HG03039 (cell line): ENCODE measurements around the gene TMEM37.

ENCODE experiments used
- ATAC-seq: cut with Tn5 transposase; IDR thresholded peaks from one replicate; pipeline ENCODE4 v1.9.1; 2021; ENCODE audit warnings: mild to moderate bottlenecking, moderate library complexity; ENCODE audit not compliant: unreplicated experiment

Gene TMEM37

DNA sequence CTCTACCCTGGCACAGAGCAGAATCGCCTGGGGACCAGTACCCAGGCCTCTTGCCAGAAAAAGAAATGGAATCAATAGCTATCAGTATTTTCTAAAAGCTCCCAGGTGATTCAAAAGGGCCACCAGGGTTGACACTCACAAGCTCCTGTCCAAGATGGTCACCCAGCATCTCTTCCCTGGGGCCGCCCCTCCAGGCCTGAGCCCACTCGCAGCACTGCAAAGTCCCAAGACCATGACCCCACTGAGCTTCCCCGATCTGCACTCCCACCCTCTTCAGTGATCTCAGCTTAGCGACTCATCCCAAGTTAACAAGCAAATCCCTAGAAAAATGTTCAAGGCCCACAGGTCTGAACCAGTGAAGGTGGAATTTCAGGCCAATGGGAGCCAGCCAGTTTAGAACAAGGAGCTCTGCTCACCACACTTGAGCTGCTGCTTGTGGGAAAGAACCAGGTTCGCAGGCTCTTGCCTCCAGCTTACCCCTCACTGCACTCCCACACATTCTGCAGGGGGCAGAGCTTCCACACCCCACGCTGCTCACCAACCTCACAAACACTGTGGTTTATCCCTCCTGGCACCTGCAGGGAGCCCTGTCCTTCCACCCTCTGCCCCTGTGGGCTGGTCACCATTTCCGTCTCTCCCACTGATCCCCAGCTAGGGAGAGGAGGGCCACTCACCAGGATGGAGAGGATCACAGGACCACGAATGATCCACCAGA, 19.8 kb downstream of the TMEM37 start:
- no peak for ATAC-seq

DNA sequence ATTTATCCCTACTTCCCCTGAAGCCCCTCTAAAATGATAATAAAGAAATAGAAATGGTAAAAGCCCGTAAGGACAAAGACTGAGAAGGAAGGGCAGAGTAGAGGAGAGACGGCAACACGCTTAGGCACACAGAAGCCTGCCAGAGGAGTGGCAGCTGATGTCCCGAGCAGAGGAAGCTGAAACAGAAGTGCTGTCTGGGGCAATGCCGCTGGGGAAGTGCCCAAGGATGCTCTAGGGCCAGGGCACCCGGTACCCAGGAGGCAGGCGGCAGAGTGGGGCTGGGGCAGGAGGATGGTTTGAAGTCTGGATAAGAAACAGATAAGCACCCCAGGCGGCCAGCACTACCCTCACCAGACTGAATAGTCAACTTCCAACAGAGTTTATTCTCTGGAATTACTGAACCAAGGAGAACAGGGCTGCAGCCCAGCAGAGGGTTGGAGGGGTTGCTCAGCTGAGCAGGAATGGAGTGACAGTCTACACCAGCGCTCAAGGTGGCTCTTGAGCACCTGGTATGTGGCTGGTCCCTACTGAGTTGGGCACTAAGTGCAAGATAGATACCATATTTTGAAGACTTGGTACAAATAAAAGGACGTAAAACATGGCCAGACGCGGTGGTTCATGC, 22.4 kb downstream of the TMEM37 start:
- ATAC-seq: no peak

DNA sequence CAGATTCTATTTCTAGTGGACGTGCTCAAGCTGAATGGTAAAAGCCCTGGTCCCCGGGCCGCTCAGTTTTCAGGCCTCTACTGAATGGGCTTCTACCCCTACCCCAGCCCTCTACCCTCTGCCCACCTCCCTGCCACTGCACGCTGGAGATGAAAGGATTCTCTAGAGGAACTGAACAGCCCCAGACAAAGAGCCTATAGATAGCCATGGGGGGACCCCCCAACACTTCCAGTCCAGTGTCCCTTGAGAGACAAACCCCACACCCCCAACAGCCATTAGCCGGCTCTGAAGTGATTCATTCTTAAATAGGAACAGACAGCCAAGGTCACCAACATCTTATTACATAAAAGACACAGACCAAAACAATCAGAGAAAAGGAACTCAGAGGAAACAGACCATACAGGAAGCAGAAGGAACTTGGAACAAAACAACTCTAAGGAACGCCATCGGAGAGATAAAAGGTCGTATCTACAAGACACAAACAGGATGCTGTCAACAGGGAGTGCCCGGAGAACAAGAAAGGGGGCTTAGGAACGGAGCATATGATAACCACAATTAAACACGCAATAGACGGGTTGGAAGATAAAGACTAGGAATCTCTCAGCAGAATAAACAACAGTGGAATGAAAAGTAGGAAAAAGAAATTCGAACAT, 23.5 kb downstream of the TMEM37 start:
- no peak for ATAC-seq

DNA sequence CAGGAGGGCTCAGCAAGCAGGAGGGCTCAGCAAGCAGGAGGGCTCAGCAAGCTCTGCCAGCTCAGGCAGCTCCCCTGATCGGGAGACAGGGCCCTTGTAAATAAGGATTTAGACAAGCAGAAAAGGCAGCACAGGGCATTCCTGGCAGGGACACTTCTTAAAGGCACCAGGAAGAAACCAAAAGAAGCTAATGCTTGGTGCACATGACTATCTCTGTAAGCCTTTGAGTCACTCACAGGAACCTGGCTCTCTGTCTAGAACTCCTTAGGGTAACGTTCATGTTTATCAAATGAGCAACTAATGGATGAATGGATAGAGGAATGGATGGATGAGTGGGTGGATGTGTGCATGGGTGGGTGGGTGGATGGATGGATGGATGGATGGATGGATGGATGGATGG, 28.4 kb downstream of the TMEM37 start:
- ATAC-seq: no peak

DNA sequence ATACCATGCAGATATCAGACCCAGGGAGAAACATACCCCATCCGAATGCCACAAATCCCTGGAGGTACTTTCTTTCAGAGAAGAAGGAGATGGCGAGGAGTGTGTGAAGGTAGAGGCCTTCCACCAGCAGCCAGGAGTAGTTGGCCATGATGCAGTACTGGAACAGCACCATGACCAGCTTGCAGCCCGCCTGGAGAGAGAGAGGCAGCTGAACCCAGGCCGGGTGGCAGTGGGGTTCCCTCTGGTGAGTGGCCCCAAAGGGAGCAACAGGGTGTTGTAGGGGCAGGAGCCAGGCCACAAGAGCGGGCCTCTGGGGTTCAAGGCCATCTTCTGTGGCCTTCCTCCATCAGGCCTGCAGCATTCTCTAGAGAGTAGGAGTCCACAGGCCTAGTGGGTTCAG, 30.2 kb downstream of the TMEM37 start:
- no peak for ATAC-seq

DNA sequence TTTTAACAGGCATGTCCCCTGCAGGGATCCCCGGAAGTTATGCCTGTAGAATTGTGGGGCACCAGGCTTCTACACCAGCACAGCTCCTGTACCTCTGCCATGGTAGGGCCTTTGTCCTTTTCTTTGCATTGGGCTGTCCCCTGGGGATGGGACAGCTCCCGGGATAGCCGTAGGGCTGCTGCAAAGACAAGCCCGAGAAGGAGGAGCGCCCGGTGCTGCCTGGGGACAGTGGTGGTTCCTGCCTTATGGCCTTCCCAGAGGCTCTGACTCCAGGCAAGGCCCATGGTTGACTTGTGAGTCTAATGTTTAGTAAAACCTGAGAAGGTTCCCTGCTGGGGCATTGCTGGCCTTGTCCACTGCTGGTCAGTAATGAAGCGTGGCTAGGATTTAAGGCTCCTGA, 30.9 kb downstream of the TMEM37 start:
- no peak for ATAC-seq

DNA sequence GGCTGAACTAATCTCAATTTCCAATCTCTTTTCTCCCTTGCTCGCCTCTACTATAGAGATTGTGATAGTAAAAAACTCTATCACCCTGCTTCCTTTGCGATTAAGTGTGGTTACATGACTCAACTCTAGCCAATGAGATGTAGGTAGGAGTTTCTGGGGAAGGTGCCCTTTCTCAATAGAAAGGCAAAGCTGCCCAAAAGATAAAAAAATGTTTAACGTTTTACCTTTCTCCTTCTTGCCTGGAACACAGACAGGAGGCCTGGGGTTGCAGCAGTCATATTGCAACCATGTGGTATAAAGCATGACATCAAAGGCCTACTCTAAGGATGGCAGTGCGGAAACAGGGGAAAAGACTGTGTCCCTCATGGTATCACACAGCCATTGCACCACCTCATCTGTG, 31.5 kb downstream of the TMEM37 start:
- no peak for ATAC-seq

DNA sequence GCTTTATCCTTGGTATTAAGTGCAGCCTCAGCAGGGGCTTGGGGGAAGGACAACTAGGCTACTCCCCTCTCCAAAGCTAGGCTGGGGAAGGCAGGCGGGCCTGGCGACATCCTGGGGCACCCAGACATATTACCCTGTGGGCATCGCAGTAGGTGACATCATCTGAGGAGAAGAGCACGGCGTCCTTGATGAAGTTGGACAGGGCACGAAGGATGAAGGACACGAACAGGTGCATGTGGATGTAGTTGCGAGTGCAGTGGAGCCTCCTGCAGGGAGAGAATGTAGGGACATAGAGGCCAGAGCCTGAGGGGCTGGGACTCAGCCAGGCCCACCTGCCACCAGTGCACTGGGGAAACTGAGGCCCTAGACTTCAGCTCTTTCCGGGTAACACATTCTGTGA, 32.3 kb downstream of the TMEM37 start:
- no peak for ATAC-seq

DNA sequence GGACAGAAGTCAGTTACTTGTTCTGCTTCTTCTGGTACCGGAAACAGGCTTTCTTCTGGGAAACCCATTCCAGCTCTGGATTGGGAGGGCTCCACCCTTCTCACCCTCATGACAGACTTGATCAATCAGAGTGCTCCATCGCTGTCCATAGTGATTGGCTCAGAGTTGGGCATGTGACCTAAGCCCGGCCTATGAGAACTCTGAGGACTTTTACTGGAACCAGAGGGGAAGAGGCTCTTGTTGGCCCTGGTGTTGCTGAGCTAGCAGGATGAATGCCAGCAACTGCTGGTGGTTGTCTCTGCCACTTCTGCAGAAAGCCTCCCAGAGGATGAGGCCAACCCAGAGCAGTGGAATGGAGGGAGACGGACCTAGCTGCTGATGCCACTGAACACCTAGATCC, 33.3 kb downstream of the TMEM37 start:
- no peak for ATAC-seq

DNA sequence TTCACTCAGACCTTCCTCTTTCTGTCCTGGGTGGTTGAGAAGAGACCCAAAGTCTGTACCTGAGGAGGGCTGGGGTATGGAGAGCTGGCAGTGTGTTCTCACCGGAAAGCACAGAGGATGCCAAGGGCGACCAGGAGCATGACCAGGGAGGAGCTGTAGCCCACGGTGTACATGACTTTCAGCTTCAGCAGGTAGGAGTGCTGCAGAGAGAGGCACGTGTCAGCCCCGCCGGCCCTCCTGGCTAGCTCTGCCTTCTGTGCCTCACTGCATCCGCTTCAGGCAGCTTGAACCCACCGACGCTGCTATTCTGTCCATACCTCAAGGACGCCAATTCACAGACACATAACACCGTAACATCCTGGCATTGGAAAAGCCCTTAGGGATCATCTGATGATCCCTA, 34.0 kb downstream of the TMEM37 start:
- no peak for ATAC-seq

DNA sequence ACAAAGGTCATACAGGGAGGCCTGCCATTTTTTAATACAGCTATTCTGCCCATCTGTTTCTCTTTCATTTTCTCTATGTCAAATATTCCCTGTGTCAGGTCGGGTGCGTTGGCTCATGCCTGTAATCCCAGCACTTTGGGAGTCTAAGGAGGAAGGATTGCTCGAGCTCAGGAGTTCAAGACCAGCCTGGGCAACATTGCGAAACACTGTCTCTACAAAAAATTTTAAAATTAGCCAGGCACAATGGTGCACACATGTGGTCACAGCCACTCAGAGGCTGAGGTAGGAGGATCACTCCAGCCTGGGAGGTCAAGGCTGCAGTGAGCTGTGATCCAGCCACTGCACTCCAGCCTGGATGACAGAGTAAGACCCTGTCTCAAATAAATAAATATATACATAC, 34.7 kb downstream of the TMEM37 start:
- no peak for ATAC-seq

DNA sequence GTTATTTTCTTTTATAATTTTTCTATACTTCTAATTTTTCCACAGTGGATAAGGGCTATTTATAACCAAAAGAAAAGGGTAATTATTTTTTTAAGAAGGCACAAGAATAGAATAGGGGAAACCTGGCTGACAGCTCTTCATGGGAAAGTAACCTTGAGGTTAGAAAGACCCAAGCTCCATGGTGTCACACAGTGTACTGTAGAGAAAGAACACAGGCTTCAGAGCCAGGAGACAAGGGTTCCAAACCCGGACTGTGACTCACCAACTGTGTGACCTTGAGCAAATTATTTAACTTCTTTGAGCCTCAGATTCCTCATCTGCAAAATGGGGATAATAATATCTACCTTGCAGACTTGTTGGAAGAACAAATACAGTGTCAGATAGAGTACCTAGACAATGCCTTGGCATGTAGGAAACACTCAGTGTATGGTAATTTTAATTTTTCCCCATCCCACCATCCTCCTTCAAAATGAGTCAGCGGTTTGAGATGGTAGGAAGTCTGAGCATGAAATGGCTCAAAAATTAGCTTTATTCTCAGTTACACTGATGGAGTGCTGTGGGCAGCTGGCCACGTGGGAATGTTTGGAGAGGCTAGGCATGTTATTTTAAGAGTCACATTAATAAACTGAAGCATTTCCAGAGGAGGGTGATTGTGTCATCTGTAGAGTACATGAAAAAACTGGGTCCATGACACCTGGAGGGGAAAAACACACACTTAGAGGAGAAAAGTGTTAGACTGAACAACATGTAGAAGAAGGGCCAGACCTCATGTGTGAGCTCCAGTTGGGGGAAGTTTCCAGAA, 36.7 kb downstream of the TMEM37 start:
- ATAC-seq: no peak

DNA sequence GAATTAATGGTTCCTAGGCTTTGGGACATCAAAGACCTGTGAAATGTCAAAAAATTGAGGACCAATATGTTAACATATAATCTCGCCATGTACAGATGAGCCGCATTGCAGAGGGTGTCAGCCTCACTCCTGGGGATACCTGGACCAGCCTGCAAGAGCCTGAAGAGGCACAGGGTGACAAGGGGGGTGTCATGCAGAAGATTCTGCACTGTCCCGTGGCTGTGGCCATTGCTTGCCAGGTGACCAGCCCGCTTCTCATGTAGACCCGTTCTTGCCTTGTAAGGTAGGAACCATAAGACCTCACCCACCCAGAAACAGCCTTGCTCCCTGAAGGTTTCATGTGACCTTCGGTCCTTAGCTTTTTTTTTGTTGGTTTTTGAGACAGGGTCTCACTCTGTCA, 37.5 kb downstream of the TMEM37 start:
- ATAC-seq: no peak

DNA sequence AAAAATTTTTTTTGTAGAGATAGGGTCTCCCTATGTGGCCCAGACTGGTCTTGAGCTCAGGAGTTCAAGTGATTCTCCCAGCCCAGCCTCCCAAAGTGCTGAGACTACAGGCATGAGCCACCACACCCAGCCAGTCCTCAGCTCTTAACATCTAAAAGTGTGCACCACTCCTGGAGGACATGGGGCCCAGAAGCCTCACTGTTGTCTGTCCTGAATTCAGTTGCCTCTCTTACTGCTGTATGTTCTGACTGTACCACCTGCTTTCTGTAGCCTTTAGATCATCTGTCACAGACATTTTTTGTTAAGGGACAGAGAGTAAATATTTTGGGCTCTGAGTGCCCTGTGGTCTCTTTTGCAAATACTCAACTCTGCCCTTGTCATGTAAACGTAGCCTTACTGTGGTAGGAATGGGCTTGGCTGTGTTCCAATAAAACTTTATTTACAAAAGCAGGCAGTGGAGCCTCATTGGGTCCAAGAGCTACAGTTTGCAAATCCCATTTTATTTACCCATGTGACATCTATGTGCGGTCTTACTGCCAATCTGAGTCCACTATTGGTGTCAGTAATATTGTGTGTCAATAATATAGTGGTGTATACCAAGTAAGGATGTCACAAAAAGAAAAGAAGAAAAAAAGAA, 38.1 kb downstream of the TMEM37 start:
- ATAC-seq: no peak

DNA sequence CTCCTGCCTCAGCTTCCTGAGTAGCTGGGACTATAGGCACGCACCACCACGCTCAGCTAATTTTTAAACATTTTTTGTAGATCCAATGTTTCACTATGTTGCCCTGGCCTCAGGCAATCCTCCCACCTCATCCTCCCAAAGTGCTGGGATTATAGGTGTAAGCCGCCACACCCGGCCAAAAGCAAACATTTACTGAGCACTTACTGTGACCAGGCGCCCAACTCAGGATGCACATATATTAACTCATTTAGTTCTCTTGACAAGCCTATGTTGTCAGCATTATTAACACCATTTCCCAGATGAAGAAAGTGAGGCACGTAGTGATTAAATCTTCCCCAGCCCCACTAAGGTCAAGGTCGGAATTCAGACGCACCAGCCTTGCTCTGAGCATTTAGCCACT, 41.1 kb downstream of the TMEM37 start:
- no peak for ATAC-seq

DNA sequence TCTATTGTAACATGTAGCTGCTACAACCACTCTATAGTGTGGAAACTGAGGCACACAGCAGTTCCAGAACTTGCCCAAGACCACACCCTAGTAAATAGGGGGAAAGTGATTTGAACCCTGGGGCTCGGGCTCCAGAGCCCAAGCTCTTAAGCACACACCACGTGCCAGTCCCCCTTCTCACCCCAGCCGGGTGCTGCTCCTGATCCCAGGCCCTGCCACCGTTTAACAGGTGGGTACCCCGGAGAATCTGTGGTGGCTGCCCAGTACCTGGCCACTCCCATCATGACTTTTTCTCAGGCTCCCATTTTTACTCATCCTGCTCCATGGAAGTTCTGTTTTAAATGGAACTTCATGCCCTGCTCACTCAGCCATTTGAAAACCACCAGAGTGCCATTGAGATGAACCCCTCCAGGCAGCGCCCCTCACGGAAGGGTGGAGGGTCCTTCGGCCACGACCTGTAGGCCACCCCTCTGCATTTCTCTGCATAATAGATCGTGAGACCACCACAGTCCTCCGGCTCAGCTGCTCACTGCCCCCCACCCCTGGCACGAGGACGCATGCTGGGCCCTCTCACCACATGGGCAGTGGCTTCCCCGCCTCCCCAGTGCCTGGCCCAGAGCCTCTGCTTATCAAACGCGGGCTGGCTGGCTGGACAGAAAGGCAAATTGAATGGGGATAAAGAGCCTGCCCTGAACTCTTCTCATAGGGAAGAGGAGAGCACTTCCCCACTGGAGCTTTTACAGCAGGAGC, 42.1 kb downstream of the TMEM37 start:
- no peak for ATAC-seq

DNA sequence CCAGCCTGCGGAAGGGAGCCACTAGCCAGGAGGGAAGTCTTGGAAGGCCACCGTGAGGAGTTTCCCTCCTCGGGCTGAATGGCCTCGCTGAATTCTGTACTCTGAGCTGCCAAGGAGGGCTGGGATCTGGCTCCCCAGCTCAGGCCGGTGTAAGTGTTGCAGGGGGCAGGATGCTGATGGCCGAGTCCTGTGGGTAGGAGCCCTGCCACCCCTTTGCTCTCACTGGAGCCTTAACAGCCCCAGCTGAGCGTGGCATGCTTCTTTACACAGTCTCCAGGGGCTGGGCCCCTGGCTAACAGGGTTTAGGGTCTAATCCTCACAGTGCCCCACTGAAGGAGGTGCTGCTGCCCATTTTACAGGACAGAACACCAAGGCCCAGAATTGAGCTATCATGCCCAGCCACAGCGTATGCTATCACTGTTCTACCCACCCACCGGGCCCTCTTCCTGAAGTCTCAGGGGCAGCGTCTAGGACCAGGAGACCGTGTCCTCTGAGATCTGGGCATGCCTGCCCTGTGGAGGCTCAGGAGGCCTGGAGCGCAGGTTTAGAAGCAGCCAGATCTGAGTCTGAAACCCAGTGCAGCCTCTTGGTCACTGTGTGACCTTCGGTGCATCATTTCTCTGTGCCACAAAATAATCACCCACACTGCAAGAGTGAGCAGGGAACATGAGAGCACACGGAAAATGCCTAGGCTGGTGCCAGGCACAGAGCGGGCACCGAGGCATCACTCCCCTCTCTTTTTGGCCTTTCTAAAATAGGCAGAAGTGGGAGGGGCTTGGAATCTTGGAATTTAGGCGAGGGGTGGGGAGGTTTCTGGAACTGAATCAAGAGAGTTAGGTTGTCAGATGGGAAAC, 42.9 kb downstream of the TMEM37 start:
- no peak for ATAC-seq

DNA sequence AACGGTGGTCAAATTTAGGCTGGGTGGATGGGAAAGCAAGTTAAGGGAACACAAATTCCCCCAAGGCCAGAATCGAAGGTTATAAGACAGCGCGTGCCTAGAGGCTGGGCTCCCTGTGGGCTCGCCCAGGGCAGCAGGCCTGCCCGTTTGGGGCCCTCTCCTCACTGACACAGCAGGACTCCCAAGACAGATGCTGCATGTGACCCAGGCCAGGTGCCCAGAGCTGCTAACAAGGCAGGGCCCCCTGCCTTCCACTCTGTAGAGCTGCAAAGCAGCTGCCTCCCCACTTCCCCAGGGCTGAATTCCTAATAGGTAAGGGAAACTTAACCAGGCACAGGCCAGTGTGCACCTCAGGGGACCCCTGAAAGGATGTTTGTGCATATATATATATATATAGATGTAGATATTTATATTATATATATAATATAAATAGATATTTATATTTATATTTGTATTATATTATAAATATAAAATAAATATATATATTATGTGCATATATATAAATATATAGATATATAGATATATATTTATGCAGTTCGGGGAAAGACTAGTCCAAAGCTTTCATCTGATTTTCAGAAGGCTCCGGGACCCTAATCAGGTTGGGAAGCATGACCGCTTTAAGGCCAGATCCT, 43.7 kb downstream of the TMEM37 start:
- ATAC-seq: no peak

DNA sequence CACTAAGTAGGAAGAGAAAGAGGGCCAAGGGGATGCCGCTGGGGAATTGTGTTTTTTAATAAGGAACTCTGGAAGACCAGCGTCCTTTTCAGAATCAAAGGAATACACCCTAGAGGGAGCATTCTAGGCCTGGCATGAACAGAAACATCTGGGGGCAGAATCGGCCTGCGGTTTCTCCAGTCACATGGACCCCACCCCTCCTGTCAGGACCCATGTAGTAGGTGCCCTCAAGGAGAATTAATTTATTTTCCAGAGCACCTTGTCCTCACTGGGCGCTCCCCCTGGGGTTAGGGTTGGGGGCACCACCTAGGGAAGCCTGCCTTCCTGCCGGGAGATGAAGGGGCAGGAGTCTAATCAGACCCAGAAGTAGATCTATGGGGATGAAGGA, 44.2 kb downstream of the TMEM37 start:
- no peak for ATAC-seq
